ENCODE data around the gene ZNF142.
A peak's percentile ranks its signal among the peaks of the same experiment; 100 is the strongest.
"Not testable (repeated sequence)": the region's sequence is repeated elsewhere in the genome, so short reads cannot be mapped to it uniquely, and the experiment has no call there.

The ZNF142 gene

GRCh38 chr2:218698885-218699284, 39.5 kb upstream of the ZNF142 start:
- Histone ChIP-seq H3K4me1 (no peaks in the 10 kb centered on the region), H3K27ac (no peak overlapping the region), H3K36me3 (peaks cover 36 to 71% (median 43%) of the 10 kb centered on the region in 3 donors), H3K27me3 (no peaks in the 10 kb centered on the region), H3K9me3 (no peaks in the 10 kb centered on the region), H3K4me3 (no peak overlapping the region)
- TF ChIP-seq CTCF (IDR thresholded peaks at IDR 0.05), result no peak
- DNase-seq, result no peak
- intact Hi-C loops (cut with DNase I; ENCODE audit: low total_unique reads), result loop anchor here (10.0 kb wide), 1 partner anchor 496 kb away; no protein-coding TSS in a partner anchor

GRCh38 chr2:218694405-218695145, 35.2 kb upstream of the ZNF142 start:
- Histone ChIP-seq H3K9me3 (no peaks in the 10 kb centered on the region), H3K27ac (no peak overlapping the region), H3K4me3 (no peak overlapping the region), H3K36me3 (peaks cover 54 to 91% (median 65%) of the 10 kb centered on the region in 3 donors), H3K27me3 (no peaks in the 10 kb centered on the region), H3K4me1 (peaks cover 0 to 12% (median 0%) of the 10 kb centered on the region in 4 donors)
- TF ChIP-seq CTCF (IDR thresholded peaks at IDR 0.05), result no peak
- DNase-seq, result no peak
- intact Hi-C loops (cut with DNase I; ENCODE audit: low total_unique reads), result loop anchor here (10.0 kb wide), 1 partner anchor 500 kb away; no protein-coding TSS in a partner anchor

DNA sequence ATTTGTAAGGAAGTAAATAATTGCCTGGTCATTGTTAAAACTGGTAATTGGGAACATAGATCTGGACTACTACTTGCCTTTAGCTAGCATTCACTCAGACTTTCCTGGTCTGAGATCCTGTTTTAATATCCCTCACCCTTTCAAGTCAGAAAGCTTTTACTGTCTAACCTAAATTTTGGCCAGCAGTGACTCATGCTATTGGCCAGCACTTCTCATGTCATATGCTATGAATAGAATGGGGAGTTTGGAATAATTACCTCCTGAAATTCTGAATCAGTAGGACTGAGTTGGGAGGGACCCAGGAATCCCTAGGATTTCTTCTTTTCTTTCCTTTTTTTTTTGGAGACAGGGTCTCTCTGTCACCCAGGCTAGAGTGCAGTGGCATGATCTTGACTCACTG, 31.8 kb upstream of the ZNF142 start:
- H3K27me3 ChIP-seq, result no peaks in the 10 kb centered on the region
- no peak for TF ChIP-seq CTCF (IDR thresholded peaks at IDR 0.05)
- no peaks in the 10 kb centered on the region for H3K9me3 ChIP-seq
- peaks cover 37 to 71% (median 48%) of the 10 kb centered on the region in 3 donors for H3K36me3 ChIP-seq
- H3K4me3 ChIP-seq, result no peak overlapping the region
- H3K27ac ChIP-seq, result peak overlapping the region in 1 of 2 donors; percentile 10
- intact Hi-C loops (cut with DNase I; ENCODE audit: low total_unique reads), result loop anchor here (10.0 kb wide), 1 partner anchor 504 kb away; no protein-coding TSS in a partner anchor
- H3K4me1 ChIP-seq, result peaks cover 0 to 12% (median 0%) of the 10 kb centered on the region in 4 donors
- DNase-seq, result no peak

DNA sequence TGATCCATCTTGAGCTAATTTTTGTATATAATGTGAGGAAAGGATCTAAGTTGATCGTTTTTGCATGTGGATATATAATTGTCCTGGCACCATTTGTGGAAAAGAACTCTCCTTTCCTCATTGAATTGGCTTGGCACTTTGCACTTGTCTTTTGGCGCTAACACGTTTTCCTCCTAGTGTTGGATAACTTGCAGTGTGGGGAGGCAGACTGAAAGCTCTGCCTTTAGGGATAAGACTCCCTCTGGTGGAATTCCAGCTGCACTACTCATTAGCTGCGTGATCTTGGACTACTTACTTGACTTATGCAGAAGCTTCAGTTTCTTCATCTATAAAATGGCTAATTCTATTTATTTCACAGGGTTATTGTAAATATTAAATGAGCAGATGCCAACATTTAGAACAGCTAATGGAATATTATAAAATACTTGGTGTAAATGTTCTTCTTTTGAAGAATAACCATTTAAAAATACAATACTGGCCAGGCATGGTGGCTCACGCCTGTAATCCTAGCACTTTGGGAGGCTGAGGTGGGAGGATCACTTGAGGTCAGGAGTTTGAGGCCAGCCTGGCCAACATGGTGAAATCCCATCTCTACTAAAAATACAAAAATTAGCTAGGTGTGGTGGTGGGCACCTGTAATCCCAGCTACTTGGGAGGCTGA, 28.1 kb upstream of the ZNF142 start:
- TF ChIP-seq CTCF (IDR thresholded peaks at IDR 0.05), result peak; percentile 80 to 82
- intact Hi-C loops (cut with DNase I; ENCODE audit: low total_unique reads); H3K27ac ChIP-seq; H3K27me3 ChIP-seq; H3K9me3 ChIP-seq; H3K4me3 ChIP-seq: not testable (repeated sequence)
- Histone ChIP-seq H3K36me3 (peaks cover 10 to 59% (median 36%) of the 10 kb centered on the region in 3 donors), H3K4me1 (peaks cover 0 to 12% (median 0%) of the 10 kb centered on the region in 4 donors)
- peak in 1 of 2 donors; percentile 60 for DNase-seq

DNA sequence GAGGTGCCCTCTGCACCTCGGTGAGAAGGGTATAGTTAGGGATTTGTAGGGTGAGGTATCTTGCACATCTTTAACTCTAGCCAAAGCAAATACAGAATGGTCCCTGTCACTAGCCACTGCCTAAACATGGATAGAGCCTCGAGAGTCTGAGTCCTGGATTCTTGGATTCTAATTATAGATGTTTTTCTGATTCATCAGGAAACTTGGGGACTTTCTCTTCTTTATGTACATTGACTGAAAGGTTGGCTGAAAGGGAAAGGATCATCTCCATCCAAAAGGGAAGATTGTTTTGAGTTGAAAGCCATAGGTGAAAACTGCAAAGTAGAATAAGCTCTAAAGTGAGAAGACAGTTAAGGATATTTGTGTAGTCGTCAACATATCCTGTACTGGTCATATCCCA, 20.6 kb upstream of the ZNF142 start:
- no peak overlapping the region for H3K4me3 ChIP-seq
- H3K9me3 ChIP-seq, result no peaks in the 10 kb centered on the region
- peaks cover 2 to 83% (median 35%) of the 10 kb centered on the region in 3 donors for H3K36me3 ChIP-seq
- no peak for TF ChIP-seq CTCF (IDR thresholded peaks at IDR 0.05)
- intact Hi-C loops (cut with DNase I; ENCODE audit: low total_unique reads), result no loop called here
- H3K4me1 ChIP-seq, result no peaks in the 10 kb centered on the region
- no peaks in the 10 kb centered on the region for H3K27me3 ChIP-seq
- no peak for DNase-seq
- H3K27ac ChIP-seq, result no peak overlapping the region
